HepG2 (cell line): Measurements from ENCODE around the gene METTL26. TPM values are rescaled to one million over a fixed set of nuclear protein-coding genes. Genes with fewer than 3 reads are reported as not detected.

Experiments used
- FOXA3 ChIP-seq: IDR thresholded peaks from 2 replicates; pipeline ENCODE4 v1.6.1; 2016; ENCODE audit warnings: missing genetic modification reagents, missing compliant biosample characterization
- FOXM1 ChIP-seq: sonication (generic); formaldehyde crosslinking; IDR thresholded peaks from 2 replicates; pipeline ENCODE4 v1.5.0; 2020; ENCODE audit warnings: missing genetic modification reagents
- HMGA1 ChIP-seq: sonication (generic); formaldehyde crosslinking; conservative IDR thresholded peaks from 2 replicates; pipeline ENCODE4 v1.4.0; 2020; ENCODE audit warnings: missing genetic modification reagents
- HNF4A ChIP-seq: sonication (generic); formaldehyde crosslinking; IDR thresholded peaks from 2 replicates; pipeline ENCODE4 v1.4.0; 2020; ENCODE audit warnings: missing genetic modification reagents
- KDM6A ChIP-seq: IDR thresholded peaks from 2 replicates; pipeline ENCODE4 v1.6.1; 2016; ENCODE audit warnings: low read depth
- MED1 ChIP-seq: sonication (generic); formaldehyde crosslinking; IDR thresholded peaks from 2 replicates; pipeline ENCODE4 v1.4.0; 2020; ENCODE audit warnings: missing genetic modification reagents
- MLLT10 ChIP-seq: sonication (generic); formaldehyde crosslinking; IDR thresholded peaks from 2 replicates; pipeline ENCODE4 v1.4.0; 2020; ENCODE audit warnings: missing genetic modification reagents
- PBX3 ChIP-seq: sonication (generic); formaldehyde crosslinking; IDR thresholded peaks from 2 replicates; pipeline ENCODE4 v1.8.1; 2023; ENCODE audit warnings: missing genetic modification reagents, inconsistent platforms, borderline replicate concordance
- SRSF9 ChIP-seq: fragments of 200-400 bp; formaldehyde crosslinking; IDR thresholded peaks from 2 replicates; pipeline ENCODE4 v1.6.1; 2018; ENCODE audit warnings: borderline replicate concordance, mild to moderate bottlenecking, low read depth, low read length; ENCODE audit not compliant: insufficient read depth, poor library complexity, severe bottlenecking
- TAF1 ChIP-seq: sonication (generic); formaldehyde crosslinking; IDR thresholded peaks from 2 replicates; pipeline ENCODE4 v1.4.0; 2020; ENCODE audit warnings: missing genetic modification reagents
- TBP ChIP-seq: sonication (generic); formaldehyde crosslinking; IDR thresholded peaks from 2 replicates; pipeline ENCODE4 v1.5.0; 2020; ENCODE audit warnings: missing genetic modification reagents
- YEATS2 ChIP-seq: sonication (generic); formaldehyde crosslinking; IDR thresholded peaks from 2 replicates; pipeline ENCODE4 v1.4.0; 2020; ENCODE audit warnings: missing genetic modification reagents, borderline replicate concordance
- ZKSCAN5 ChIP-seq: sonication (generic); formaldehyde crosslinking; IDR thresholded peaks from 2 replicates; pipeline ENCODE4 v1.5.1; 2020; ENCODE audit warnings: mild to moderate bottlenecking, missing genetic modification reagents
- ZNF143 ChIP-seq: sonication (generic); formaldehyde crosslinking; IDR thresholded peaks from 2 replicates; pipeline ENCODE4 v1.4.0; 2020; ENCODE audit warnings: missing genetic modification reagents
- ZNF326 ChIP-seq: sonication (generic); formaldehyde crosslinking; IDR thresholded peaks from 2 replicates; pipeline ENCODE4 v1.4.0; 2020; ENCODE audit warnings: missing genetic modification reagents, borderline replicate concordance
- ZNF432 ChIP-seq: sonication (generic); formaldehyde crosslinking; IDR thresholded peaks from 2 replicates; pipeline ENCODE4 v1.5.0; 2020; ENCODE audit warnings: missing genetic modification reagents, mild to moderate bottlenecking, borderline replicate concordance
- ZNF572 ChIP-seq: sonication (generic); formaldehyde crosslinking; IDR thresholded peaks from 2 replicates; pipeline ENCODE4 v1.5.1; 2020; ENCODE audit warnings: mild to moderate bottlenecking, missing genetic modification reagents
- ZNF607 ChIP-seq: sonication (generic); formaldehyde crosslinking; IDR thresholded peaks from 2 replicates; pipeline ENCODE4 v1.5.1; 2020; ENCODE audit warnings: missing genetic modification reagents, mild to moderate bottlenecking, borderline replicate concordance
- polyA plus RNA-seq, 8 experiments: library from polyadenylated mRNA; depleted of rRNA in 3 of 8; stranded (reverse) in 7 of 8; unstranded in 1 of 8; fragments of >200 nt; fragmentation: Illumina TruSeq in 4 of 8; extraction: Trizol in 4 of 8; gene quantifications; 2 replicates each; pipeline versions ENCODE4 v1.2.1 to v1.2.3, GENCODE V29; 2011 to 2016; ENCODE audit warnings: low read depth in 4 of 8, missing spikeins in 1 of 8, mixed read lengths in 1 of 8; ENCODE audit not compliant: insufficient read depth in 1 of 8
- total RNA-seq, 5 experiments: library from RNA; depleted of rRNA; stranded (reverse); fragments of >200 nt; fragmentation: Illumina TruSeq; extraction: Trizol; gene quantifications; 2 replicates each; pipeline ENCODE4 v1.2.3, GENCODE V29; 2016; ENCODE audit warnings: low read depth in 1 of 5
- TF ChIP-seq, protein P1 (sequence below): sonication (generic); formaldehyde crosslinking; IDR thresholded peaks from 2 replicates; pipeline ENCODE4 v1.8.0; 2022; ENCODE audit warnings: mild to moderate bottlenecking, missing genetic modification reagents, borderline replicate concordance
- TF ChIP-seq, protein P2 (sequence below): IDR thresholded peaks from 2 replicates; pipeline ENCODE4 v1.6.1; 2016; ENCODE audit warnings: missing genetic modification reagents, missing compliant biosample characterization
- TF ChIP-seq, protein P3 (sequence below): sonication (generic); formaldehyde crosslinking; IDR thresholded peaks from 2 replicates; pipeline ENCODE4 v1.5.1; 2020; ENCODE audit warnings: mild to moderate bottlenecking, missing genetic modification reagents, moderate library complexity
- TF ChIP-seq, protein P4 (sequence below): sonication (generic); formaldehyde crosslinking; IDR thresholded peaks from 2 replicates; pipeline ENCODE4 v1.8.0; 2022; ENCODE audit warnings: mild to moderate bottlenecking, missing genetic modification reagents, moderate library complexity
- TF ChIP-seq, protein P5 (sequence below): sonication (generic); formaldehyde crosslinking; IDR thresholded peaks from 2 replicates; pipeline ENCODE4 v1.4.0; 2020; ENCODE audit warnings: mild to moderate bottlenecking, missing genetic modification reagents

METTL26 gene
- total and polyA plus RNA-seq, 2 of the 13 experiments (the other 11 are each of a cell fraction or from before 2014, with no cell fraction given): 65.5 to 70.1 TPM

- TF ChIP-seq PBX3 (CRISPR knock-in tag) (no peak), HNF4A (CRISPR knock-in tag) (no peak), YEATS2 (CRISPR knock-in tag) (peak; percentile 66; the same call in 1 of the 2 replicates), ZNF326 (CRISPR knock-in tag) (no peak), ZNF572 (no peak), ZNF432 (CRISPR knock-in tag) (no peak), FOXA3 (CRISPR knock-in tag) (0 out of 2 replicates have a peak, but pooled peaks have one; percentile 18), TBP (CRISPR knock-in tag) (no peak), FOXM1 (no peak), HMGA1 (CRISPR knock-in tag) (no peak), ZNF607 (CRISPR knock-in tag) (no peak), MED1 (CRISPR knock-in tag) (no peak), MLLT10 (CRISPR knock-in tag) (no peak), ZNF143 (CRISPR knock-in tag) (peak; percentile 84), TAF1 (CRISPR knock-in tag) (no peak), SRSF9 (no peak), KDM6A (no peak), ZKSCAN5 (CRISPR knock-in tag) (no peak)
- TF ChIP-seq, protein P1, sequence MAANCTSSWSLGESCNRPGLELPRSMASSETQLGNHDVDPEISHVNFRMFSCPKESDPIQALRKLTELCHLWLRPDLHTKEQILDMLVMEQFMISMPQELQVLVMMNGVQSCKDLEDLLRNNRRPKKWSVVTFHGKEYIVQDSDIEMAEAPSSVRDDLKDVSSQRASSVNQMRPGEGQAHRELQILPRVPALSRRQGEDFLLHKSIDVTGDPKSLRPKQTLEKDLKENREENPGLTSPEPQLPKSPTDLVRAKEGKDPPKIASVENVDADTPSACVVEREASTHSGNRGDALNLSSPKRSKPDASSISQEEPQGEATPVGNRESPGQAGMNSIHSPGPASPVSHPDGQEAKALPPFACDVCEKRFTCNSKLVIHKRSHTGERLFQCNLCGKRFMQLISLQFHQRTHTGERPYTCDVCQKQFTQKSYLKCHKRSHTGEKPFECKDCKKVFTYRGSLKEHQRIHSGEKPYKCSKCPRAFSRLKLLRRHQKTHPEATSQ (CRISPR knock-in tag): no peak
- TF ChIP-seq, protein P2, sequence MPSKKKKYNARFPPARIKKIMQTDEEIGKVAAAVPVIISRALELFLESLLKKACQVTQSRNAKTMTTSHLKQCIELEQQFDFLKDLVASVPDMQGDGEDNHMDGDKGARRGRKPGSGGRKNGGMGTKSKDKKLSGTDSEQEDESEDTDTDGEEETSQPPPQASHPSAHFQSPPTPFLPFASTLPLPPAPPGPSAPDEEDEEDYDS (CRISPR knock-in tag): no peak
- TF ChIP-seq, protein P3, sequence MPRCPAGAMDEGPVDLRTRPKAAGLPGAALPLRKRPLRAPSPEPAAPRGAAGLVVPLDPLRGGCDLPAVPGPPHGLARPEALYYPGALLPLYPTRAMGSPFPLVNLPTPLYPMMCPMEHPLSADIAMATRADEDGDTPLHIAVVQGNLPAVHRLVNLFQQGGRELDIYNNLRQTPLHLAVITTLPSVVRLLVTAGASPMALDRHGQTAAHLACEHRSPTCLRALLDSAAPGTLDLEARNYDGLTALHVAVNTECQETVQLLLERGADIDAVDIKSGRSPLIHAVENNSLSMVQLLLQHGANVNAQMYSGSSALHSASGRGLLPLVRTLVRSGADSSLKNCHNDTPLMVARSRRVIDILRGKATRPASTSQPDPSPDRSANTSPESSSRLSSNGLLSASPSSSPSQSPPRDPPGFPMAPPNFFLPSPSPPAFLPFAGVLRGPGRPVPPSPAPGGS (CRISPR knock-in tag): no peak
- TF ChIP-seq, protein P4, sequence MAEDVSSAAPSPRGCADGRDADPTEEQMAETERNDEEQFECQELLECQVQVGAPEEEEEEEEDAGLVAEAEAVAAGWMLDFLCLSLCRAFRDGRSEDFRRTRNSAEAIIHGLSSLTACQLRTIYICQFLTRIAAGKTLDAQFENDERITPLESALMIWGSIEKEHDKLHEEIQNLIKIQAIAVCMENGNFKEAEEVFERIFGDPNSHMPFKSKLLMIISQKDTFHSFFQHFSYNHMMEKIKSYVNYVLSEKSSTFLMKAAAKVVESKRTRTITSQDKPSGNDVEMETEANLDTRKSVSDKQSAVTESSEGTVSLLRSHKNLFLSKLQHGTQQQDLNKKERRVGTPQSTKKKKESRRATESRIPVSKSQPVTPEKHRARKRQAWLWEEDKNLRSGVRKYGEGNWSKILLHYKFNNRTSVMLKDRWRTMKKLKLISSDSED (CRISPR knock-in tag): no peak
- TF ChIP-seq, protein P5, sequence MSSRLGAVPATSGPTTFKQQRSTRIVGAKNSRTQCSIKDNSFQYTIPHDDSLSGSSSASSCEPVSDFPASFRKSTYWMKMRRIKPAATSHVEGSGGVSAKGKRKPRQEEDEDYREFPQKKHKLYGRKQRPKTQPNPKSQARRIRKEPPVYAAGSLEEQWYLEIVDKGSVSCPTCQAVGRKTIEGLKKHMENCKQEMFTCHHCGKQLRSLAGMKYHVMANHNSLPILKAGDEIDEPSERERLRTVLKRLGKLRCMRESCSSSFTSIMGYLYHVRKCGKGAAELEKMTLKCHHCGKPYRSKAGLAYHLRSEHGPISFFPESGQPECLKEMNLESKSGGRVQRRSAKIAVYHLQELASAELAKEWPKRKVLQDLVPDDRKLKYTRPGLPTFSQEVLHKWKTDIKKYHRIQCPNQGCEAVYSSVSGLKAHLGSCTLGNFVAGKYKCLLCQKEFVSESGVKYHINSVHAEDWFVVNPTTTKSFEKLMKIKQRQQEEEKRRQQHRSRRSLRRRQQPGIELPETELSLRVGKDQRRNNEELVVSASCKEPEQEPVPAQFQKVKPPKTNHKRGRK (CRISPR knock-in tag): no peak
Measured at GRCh38 chr16:610513-611381, 25.4 kb downstream of the METTL26 start (continued).
